Measurements from ENCODE around the gene SACM1L.
A peak's percentile ranks its signal among the peaks of the same experiment; 100 is the strongest.

GRCh38 chr3:45654397-45654944 lies 34.7 kb upstream of the SACM1L start:
- TF ChIP-seq EZH2 (IDR thresholded peaks at IDR 0.05; ENCODE audit: low read length, unreplicated experiment) (no peak), CTCF (conservative IDR thresholded peaks at IDR 0.05; ENCODE audit: low read depth, low read length) (peak; percentile 30; the same call in 1 of the 2 replicates), EZH2phosphoT487 (IDR thresholded peaks at IDR 0.05; ENCODE audit: borderline replicate concordance, low read length) (no peak)
